HCT116 (cell line): ENCODE measurements around the gene SH3TC1. TPM values are rescaled to one million over a fixed set of nuclear protein-coding genes. Genes with fewer than 3 reads are reported as not detected.

ENCODE experiments used
- ATAC-seq: fragments of 200-7000 bp; cut with Tn5 transposase; 2 replicates; pipeline ENCODE4 v1.9.1; 2020; ENCODE audit warnings: mild to moderate bottlenecking, moderate library complexity
- BruUV-seq: library from RNA; stranded (reverse); fragments of 400-500 nt; replicated peaks from 2 replicates; lab custom pipeline; 2021; lab: Mats Ljungman, UMichigan
- CTCF ChIA-PET: fragments of 300-600 bp; sonication (Branson Sonifier 250); formaldehyde crosslinking; loops from one replicate; lab custom pipeline; 2021; ENCODE audit warnings: antibody characterized with exemption; lab: Charles Lee
- POLR2A ChIA-PET: fragments of 300-600, 350-600 bp; sonication (Branson Sonifier 250); formaldehyde crosslinking; loops from one replicate; lab custom pipeline; 2021; ENCODE audit warnings: antibody characterized with exemption; lab: Charles Lee
- RAD21 ChIA-PET, 2 experiments: fragments of 300-600 bp; sonication (Branson Sonifier 250); formaldehyde crosslinking; loops; one replicate each; lab custom pipeline; 2023; ENCODE audit warnings: low total read pairs in 2 of 2; ENCODE audit not compliant: uncharacterized antibody in 2 of 2, unreplicated experiment in 2 of 2, low non-redundant PET in 1 of 2; lab: Charles Lee
- DNase-seq: peaks from one replicate; pipeline ENCODE4 v3.0.0-alpha.2; 2010; ENCODE audit warnings: low read depth, low spot score
- H2AFZ ChIP-seq: fragments of 200-600 bp; shearing (Covaris generic), sonication (generic); 2 replicates; pipeline ENCODE4 v1.6.1; 2017; ENCODE audit warnings: low read depth, mixed run types, mixed read lengths, antibody characterized with exemption, low read length; ENCODE audit not compliant: poor library complexity, severe bottlenecking
- H3K27ac ChIP-seq: 2 replicates; pipeline ENCODE4 v1.5.1; 2012; ENCODE audit warnings: low read depth, low read length
- H3K27me3 ChIP-seq: fragments of 200-600 bp; sonication (generic); 2 replicates; pipeline ENCODE4 v1.6.1; 2016; ENCODE audit warnings: mixed run types, low read length, mixed read lengths; ENCODE audit not compliant: insufficient read depth
- H3K36me3 ChIP-seq, 2 experiments: fragments of 200-500 bp in 1 of 2; fragments of 200-600 bp in 1 of 2; sonication (Bioruptor generic) in 1 of 2; sonication (generic) in 1 of 2; 2 replicates each; pipeline versions ENCODE4 v1.5.1 to v1.6.1; 2014 to 2016; ENCODE audit warnings: low read length in 2 of 2, inconsistent platforms in 1 of 2, mixed read lengths in 1 of 2, mixed run types in 1 of 2; ENCODE audit not compliant: insufficient read depth in 2 of 2, control insufficient read depth in 1 of 2
- H3K4me1 ChIP-seq, 2 experiments: fragments of 200-600 bp in 1 of 2; sonication (generic) in 1 of 2; 2 replicates each; pipeline versions ENCODE4 v1.5.1 to v1.6.1; 2012 to 2017; ENCODE audit warnings: low read length in 2 of 2, inconsistent platforms in 1 of 2, mild to moderate bottlenecking in 1 of 2, mixed read lengths in 1 of 2, mixed run types in 1 of 2, moderate library complexity in 1 of 2; ENCODE audit not compliant: insufficient read depth in 2 of 2, control insufficient read depth in 1 of 2
- H3K4me2 ChIP-seq: fragments of 200-600 bp; sonication (generic); 2 replicates; pipeline ENCODE4 v1.6.1; 2017; ENCODE audit warnings: mixed run types, low read length, mixed read lengths
- H3K4me3 ChIP-seq, 2 experiments: fragments of 200-600 bp in 1 of 2; sonication (generic) in 1 of 2; replicated peaks in 1 of 2; 2 replicates each; pipeline ENCODE4 v1.5.1; 2011 to 2016; ENCODE audit warnings: low read length in 2 of 2, control low read depth in 1 of 2, low read depth in 1 of 2, mild to moderate bottlenecking in 1 of 2, mixed read lengths in 1 of 2, mixed run types in 1 of 2
- H3K79me2 ChIP-seq: fragments of 200-600 bp; sonication (generic); 2 replicates; pipeline ENCODE4 v1.6.1; 2017; ENCODE audit warnings: mild to moderate bottlenecking, mixed run types, low read length, moderate library complexity, mixed read lengths; ENCODE audit not compliant: insufficient read depth
- H3K9ac ChIP-seq: fragments of 200-600 bp; sonication (generic); 2 replicates; pipeline ENCODE4 v1.6.1; 2016; ENCODE audit warnings: low read length, mixed read lengths
- H3K9me2 ChIP-seq: fragments of 200-600 bp; sonication (generic), shearing (Covaris generic); 2 replicates; pipeline ENCODE4 v1.6.1; 2017; ENCODE audit warnings: mixed run types, mild to moderate bottlenecking, moderate library complexity; ENCODE audit not compliant: insufficient read depth
- H3K9me3 ChIP-seq, 2 experiments: fragments of 200-500 bp in 1 of 2; fragments of 200-600 bp in 1 of 2; sonication (Bioruptor generic) in 1 of 2; sonication (generic) in 1 of 2; 2 replicates each; pipeline ENCODE4 v1.6.1; 2014 to 2017; ENCODE audit warnings: low read length in 2 of 2, mixed read lengths in 2 of 2, inconsistent platforms in 1 of 2, low read depth in 1 of 2, mild to moderate bottlenecking in 1 of 2, mixed run types in 1 of 2, moderate library complexity in 1 of 2; ENCODE audit not compliant: control insufficient read depth in 1 of 2, insufficient read depth in 1 of 2
- H4K20me1 ChIP-seq: fragments of 200-600 bp; sonication (generic), shearing (Covaris generic); 2 replicates; pipeline ENCODE4 v1.6.1; 2017; ENCODE audit warnings: mixed run types, mild to moderate bottlenecking, moderate library complexity; ENCODE audit not compliant: insufficient read depth
- ATF3 ChIP-seq: IDR thresholded peaks from 2 replicates; pipeline ENCODE4 v1.6.1; 2012
- CBX3 ChIP-seq: IDR thresholded peaks from 2 replicates; pipeline ENCODE4 v1.6.1; 2012; ENCODE audit warnings: low read depth
- CTCF ChIP-seq, 3 experiments: fragments of 200-600 bp in 1 of 3; sonication (generic) in 1 of 3; IDR thresholded peaks in 2 of 3; conservative IDR thresholded peaks in 1 of 3; 2 replicates each; pipeline ENCODE4 v1.5.1; 2012 to 2017; ENCODE audit warnings: low read depth in 2 of 3, low read length in 2 of 3, antibody characterized with exemption in 1 of 3, borderline replicate concordance in 1 of 3, control low read depth in 1 of 3, mild to moderate bottlenecking in 1 of 3, mixed read lengths in 1 of 3, mixed run types in 1 of 3, moderate library complexity in 1 of 3; ENCODE audit not compliant: insufficient read depth in 1 of 3
- ELF1 ChIP-seq: IDR thresholded peaks from 2 replicates; pipeline ENCODE4 v1.6.1; 2012; ENCODE audit warnings: low read depth, borderline replicate concordance
- EZH2phosphoT487 ChIP-seq: fragments of 200-600 bp; IDR thresholded peaks from 2 replicates; pipeline ENCODE4 v1.6.1; 2018; ENCODE audit warnings: antibody characterized with exemption, borderline replicate concordance
- FOSL1 ChIP-seq: IDR thresholded peaks from 2 replicates; pipeline ENCODE4 v1.6.1; 2012; ENCODE audit warnings: low read depth
- MAX ChIP-seq: IDR thresholded peaks from 2 replicates; pipeline ENCODE4 v1.6.1; 2012
- POLR2A ChIP-seq: IDR thresholded peaks from 2 replicates; pipeline ENCODE4 v1.7.0; 2011; ENCODE audit warnings: borderline replicate concordance; ENCODE audit not compliant: insufficient read depth, insufficient read length; ENCODE audit errors: extremely low read depth
- POLR2AphosphoS5 ChIP-seq: IDR thresholded peaks from 2 replicates; pipeline ENCODE4 v1.6.1; 2011; ENCODE audit warnings: mild to moderate bottlenecking, low read depth, low read length, moderate library complexity
- RAD21 ChIP-seq: IDR thresholded peaks from 2 replicates; pipeline ENCODE4 v1.6.1; 2012; ENCODE audit warnings: low read depth, mild to moderate bottlenecking
- SIN3A ChIP-seq: IDR thresholded peaks from 2 replicates; pipeline ENCODE4 v1.6.1; 2012; ENCODE audit warnings: low read depth
- YY1 ChIP-seq: IDR thresholded peaks from 2 replicates; pipeline ENCODE4 v1.6.1; 2011; ENCODE audit warnings: low read length, low read depth, moderate library complexity, mild to moderate bottlenecking; ENCODE audit not compliant: insufficient replicate concordance; ENCODE audit errors: extremely low read depth
- ZBTB33 ChIP-seq: IDR thresholded peaks from 2 replicates; pipeline ENCODE4 v1.6.1; 2011; ENCODE audit warnings: mild to moderate bottlenecking, low read length, moderate library complexity; ENCODE audit not compliant: insufficient replicate concordance; ENCODE audit errors: extremely low read depth
- ZFX ChIP-seq: fragments of 450-650 bp; IDR thresholded peaks from 2 replicates; pipeline ENCODE4 v1.6.1; 2017
- ZNF274 ChIP-seq: fragments of 200-500 bp; sonication (Bioruptor generic); IDR thresholded peaks from 2 replicates; pipeline ENCODE4 v1.6.1; 2014; ENCODE audit warnings: mild to moderate bottlenecking, low read depth, low read length, inconsistent platforms
- intact Hi-C: fragments of 100-400 bp; cut with micrococcal nuclease; formaldehyde crosslinking; loops from 2 replicates; pipeline ENCODE4 v1.10.0; 2022
- total RNA-seq: library from RNA; stranded (reverse); gene quantifications from one replicate; pipeline ENCODE4 v1.2.1, GENCODE V29; 2021; ENCODE audit not compliant: unreplicated experiment

SH3TC1 gene
- total RNA-seq, 1 experiment from 2014 or later: 12.5 TPM

GRCh38 chr4:8164687-8165086, 34.4 kb upstream of the SH3TC1 start:
- H3K27me3 ChIP-seq: no peaks in the 10 kb centered on the region
- TF ChIP-seq POLR2AphosphoS5 (no peak), FOSL1 (no peak)
- TF ChIP-seq, all 23 proteins: peak for 0
- CTCF ChIA-PET: no interaction called here
- POLR2A ChIA-PET: no interaction called here
- intact Hi-C loops: no loop called here
- Histone ChIP-seq H3K27ac (no peak overlapping the region), H3K36me3 (no peaks in the 10 kb centered on the region), H3K9me3 (peaks cover 0 to 9% of the 10 kb centered on the region in 2 experiments; a peak in 1 of 4 replicates), H4K20me1 (no peaks in the 10 kb centered on the region), H2AFZ (no peak overlapping the region), H3K9me2 (no peaks in the 10 kb centered on the region), H3K79me2 (no peaks in the 10 kb centered on the region), H3K9ac (no peak overlapping the region), H3K4me1 (peaks cover 2 to 12% of the 10 kb centered on the region in 2 experiments; a peak in 3 of 4 replicates), H3K4me3 (no peak overlapping the region), H3K4me2 (peak overlapping the region; percentile 39)
- DNase-seq (no peak), ATAC-seq (no peak)
- no TSS peak for BruUV-seq
- RAD21 ChIA-PET: no interaction called here

- Histone ChIP-seq H3K27me3 (no peaks in the 10 kb centered on the region), H3K9me2 (no peaks in the 10 kb centered on the region), H3K79me2 (no peaks in the 10 kb centered on the region), H3K27ac (no peak overlapping the region), H3K36me3 (no peaks in the 10 kb centered on the region), H3K9me3 (peaks cover 0 to 9% of the 10 kb centered on the region in 2 experiments; a peak in 1 of 4 replicates), H3K9ac (no peak overlapping the region), H3K4me3 (no peak overlapping the region), H2AFZ (no peak overlapping the region), H4K20me1 (no peaks in the 10 kb centered on the region), H3K4me1 (peaks cover 2 to 12% of the 10 kb centered on the region in 2 experiments; a peak in 3 of 4 replicates), H3K4me2 (no peak overlapping the region)
- BruUV-seq: no TSS peak
- ATAC-seq: no peak
- ChIA-PET RAD21 (no interaction called here), CTCF (interaction anchor here (1.1 kb wide), 1 partner anchor 11 kb away, joined by 6 read pairs; no protein-coding TSS in a partner anchor), POLR2A (no interaction called here)
- intact Hi-C loops: no loop called here
- DNase-seq: no peak
- TF ChIP-seq ZNF274 (no peak), CTCF (IDR thresholded peaks at IDR 0.05 in 2 of 3, conservative IDR thresholded peaks at IDR 0.05 in 1 of 3; ENCODE audit: borderline replicate concordance in 1 of 3, insufficient read depth in 1 of 3, low read depth in 2 of 3, low read length in 2 of 3) (no peak), ATF3 (no peak), ZFX (no peak), ZBTB33 (no peak), RAD21 (no peak), POLR2A (no peak), POLR2AphosphoS5 (no peak), ELF1 (no peak), CBX3 (no peak), SIN3A (no peak), MAX (no peak), YY1 (no peak), EZH2phosphoT487 (no peak), FOSL1 (no peak)
Measured at GRCh38 chr4:8165374-8165896, 33.7 kb upstream of the SH3TC1 start.
